CD4-positive, alpha-beta T cell treated with Interleukin-15 for 4 hours (primary cell): ENCODE results near the gene COL16A1.
A peak's percentile ranks its signal among the peaks of the same experiment; 100 is the strongest.

Experiments used
- DNase-seq: peaks from one replicate; pipeline ENCODE4 v3.0.0-alpha.2; 2020; ENCODE audit warnings: low spot score

Gene COL16A1

GRCh38 chr1:31647106-31647505 lies 56.7 kb downstream of the COL16A1 start:
- DNase-seq: no peak

GRCh38 chr1:31646259-31646960 lies 57.4 kb downstream of the COL16A1 start:
- no peak for DNase-seq

- DNase-seq: no peak
These were observed 58.6 kb downstream of the COL16A1 start for GRCh38 chr1:31645274-31645568.

GRCh38 chr1:31644560-31645273 lies 59.1 kb downstream of the COL16A1 start, which contains the start of gene PEF1:
PEF1 (minus strand) TSS chr1:31644876; CDS start chr1:31644864, 12 bp downstream.
- DNase-seq: peak; percentile 99

GRCh38 chr1:31643976-31644559 lies 59.7 kb downstream of the COL16A1 start:
- DNase-seq: peak; percentile 60

- no peak for DNase-seq
These were observed 60.9 kb downstream of the COL16A1 start for GRCh38 chr1:31642897-31643296.

GRCh38 chr1:31642366-31642765 lies 61.5 kb downstream of the COL16A1 start:
- no peak for DNase-seq

GRCh38 chr1:31640964-31641363 lies 62.9 kb downstream of the COL16A1 start:
- no peak for DNase-seq

GRCh38 chr1:31640179-31640578 lies 63.6 kb downstream of the COL16A1 start:
- DNase-seq: no peak

- DNase-seq: no peak
These were observed 64.3 kb downstream of the COL16A1 start for GRCh38 chr1:31639543-31639942.

- DNase-seq: no peak
These were observed 65.7 kb downstream of the COL16A1 start for GRCh38 chr1:31637915-31638673.

- DNase-seq: no peak
These were observed 70.7 kb downstream of the COL16A1 start for GRCh38 chr1:31633117-31633516.

- no peak for DNase-seq
These were observed 71.2 kb downstream of the COL16A1 start for GRCh38 chr1:31632649-31633048.

GRCh38 chr1:31628931-31629556 lies 74.8 kb downstream of the COL16A1 start:
- DNase-seq: no peak

GRCh38 chr1:31627930-31628559 lies 75.8 kb downstream of the COL16A1 start:
- DNase-seq: no peak

- no peak for DNase-seq
These were observed 76.4 kb downstream of the COL16A1 start for GRCh38 chr1:31627301-31627929.

- DNase-seq: no peak
These were observed 77.3 kb downstream of the COL16A1 start for GRCh38 chr1:31626223-31627207.

GRCh38 chr1:31625561-31626222 lies 78.1 kb downstream of the COL16A1 start:
- DNase-seq: no peak

GRCh38 chr1:31624731-31625514 lies 78.9 kb downstream of the COL16A1 start:
- no peak for DNase-seq
